HG03097 (cell line): ENCODE data around the gene RNF220.

ENCODE experiments used
- ATAC-seq: cut with Tn5 transposase; IDR thresholded peaks from one replicate; pipeline ENCODE4 v1.9.1; 2021; ENCODE audit not compliant: unreplicated experiment, low FRiP score

Gene RNF220

DNA sequence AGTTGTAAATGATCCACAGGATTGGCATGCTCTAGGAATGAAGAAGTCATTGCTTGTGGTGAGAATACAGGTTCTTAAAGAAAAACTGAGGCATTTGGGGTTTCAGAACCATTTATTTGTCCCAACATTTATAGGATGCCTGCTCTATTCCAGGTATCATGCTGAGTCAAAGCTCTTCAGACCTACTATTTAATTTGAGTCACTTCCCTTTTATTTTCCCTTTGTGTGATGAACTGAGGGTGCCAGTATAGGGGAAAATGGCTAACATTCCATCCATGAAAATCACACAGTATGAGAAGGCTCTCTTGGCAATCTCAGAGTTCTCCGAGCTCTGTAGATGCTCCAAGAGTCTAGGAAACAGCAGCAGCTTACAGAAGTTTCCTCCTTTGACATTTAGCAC is 110.4 kb downstream of the RNF220 start:
- ATAC-seq = no peak

GRCh38 chr1:44519035-44519676 is 114.1 kb downstream of the RNF220 start:
- ATAC-seq = no peak

GRCh38 chr1:44521378-44522080 is 116.5 kb downstream of the RNF220 start:
- ATAC-seq = no peak

- no peak for ATAC-seq
Observed at GRCh38 chr1:44523593-44524591, 118.8 kb downstream of the RNF220 start.

DNA sequence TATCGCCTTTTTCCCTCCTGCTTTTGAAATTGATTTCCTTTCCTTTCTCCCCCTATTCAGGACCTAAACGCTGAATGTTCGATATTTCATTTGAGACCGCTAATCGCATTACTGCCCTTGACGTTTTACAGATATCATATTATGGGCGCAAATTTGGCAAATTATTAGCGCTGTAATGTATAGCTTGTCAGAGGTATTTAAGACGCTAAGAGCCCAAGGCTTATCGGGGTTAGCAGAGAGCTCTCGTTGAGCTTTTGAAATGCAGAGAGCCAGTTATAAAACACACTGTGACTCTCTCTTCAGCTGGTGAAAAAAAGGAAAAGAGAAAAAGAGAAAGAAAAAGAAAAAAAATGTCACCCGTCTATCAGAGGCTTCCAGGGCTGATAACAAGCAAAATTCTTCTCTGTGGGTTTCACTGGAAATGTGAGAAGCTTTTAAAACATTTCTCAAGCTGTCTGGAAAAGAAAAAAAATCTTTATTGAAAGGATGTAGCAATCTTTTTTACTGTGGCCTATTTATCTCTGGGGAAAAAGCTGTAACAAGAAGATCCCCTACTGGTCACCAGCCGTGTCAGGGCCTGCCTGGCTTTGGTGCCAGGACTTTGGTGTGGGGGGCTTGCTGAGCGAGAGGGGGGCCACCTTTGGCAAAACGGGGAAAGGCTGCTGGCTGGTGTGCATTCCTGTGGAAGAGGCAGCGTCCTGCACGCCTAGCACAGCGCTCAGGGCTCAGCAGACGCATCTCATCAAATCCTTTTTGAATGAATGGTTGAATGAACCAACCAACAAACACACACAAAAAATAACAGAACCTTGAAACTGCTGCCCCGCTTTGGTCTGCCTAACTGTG is 119.8 kb downstream of the RNF220 start:
- no peak for ATAC-seq

DNA sequence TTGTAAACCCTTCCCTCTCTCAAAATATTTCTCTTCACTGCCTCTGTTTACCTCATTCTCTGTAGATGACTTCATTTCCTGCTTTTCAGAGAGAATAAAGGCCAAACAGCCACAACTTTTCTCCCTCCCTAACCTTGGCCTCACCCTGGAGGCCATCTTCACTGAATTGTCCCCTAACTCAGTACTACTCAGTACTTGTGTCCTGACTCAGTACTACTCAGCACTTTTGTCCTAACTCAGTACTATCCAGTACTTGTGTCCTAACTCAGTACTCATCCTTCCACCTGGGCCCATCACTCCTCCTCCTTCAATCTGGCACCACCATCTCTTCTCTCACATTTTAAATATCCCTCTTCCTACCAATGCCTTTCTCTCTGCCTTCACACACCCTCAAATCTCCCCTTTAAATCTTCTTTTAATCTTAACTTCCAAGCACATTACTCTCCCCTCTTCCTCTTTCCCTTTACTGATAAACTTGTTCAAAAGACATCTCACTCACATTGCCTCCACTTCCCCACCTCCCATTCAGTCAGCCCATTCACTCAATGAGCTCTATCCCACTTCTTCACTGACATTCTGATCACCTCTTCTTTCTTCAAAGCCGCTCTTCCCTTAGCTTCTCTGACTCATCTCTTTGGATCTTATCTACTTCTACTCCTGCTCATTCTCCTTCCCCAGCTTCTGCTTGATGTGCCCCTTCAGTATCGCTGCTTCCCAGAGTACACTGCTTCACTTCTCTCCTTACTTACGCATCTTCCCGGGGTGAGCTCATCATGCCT is 121.4 kb downstream of the RNF220 start:
- no peak for ATAC-seq

GRCh38 chr1:44531785-44532566 is 126.9 kb downstream of the RNF220 start:
- no peak for ATAC-seq

- no peak for ATAC-seq
Observed at GRCh38 chr1:44532567-44532944, 127.5 kb downstream of the RNF220 start.

DNA sequence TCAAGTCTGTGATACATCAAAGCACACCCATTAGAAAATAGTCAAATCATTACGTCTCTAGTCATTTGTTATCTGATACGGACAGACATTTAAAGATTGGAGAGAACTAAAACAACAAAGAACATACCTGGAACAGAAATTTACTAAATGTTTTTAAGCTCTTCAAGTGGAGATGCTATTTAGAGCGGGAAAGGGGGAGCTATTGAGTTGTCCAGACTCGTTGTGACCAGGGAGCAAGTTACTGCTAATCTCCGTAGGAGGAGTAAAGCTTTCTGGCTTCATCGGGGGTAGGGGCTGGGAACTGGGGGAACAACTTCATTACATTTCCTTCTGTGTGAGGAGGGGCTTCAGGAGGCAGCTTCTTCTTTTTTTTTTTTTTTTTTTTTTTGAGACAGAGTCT is 129.7 kb downstream of the RNF220 start:
- ATAC-seq = no peak

DNA sequence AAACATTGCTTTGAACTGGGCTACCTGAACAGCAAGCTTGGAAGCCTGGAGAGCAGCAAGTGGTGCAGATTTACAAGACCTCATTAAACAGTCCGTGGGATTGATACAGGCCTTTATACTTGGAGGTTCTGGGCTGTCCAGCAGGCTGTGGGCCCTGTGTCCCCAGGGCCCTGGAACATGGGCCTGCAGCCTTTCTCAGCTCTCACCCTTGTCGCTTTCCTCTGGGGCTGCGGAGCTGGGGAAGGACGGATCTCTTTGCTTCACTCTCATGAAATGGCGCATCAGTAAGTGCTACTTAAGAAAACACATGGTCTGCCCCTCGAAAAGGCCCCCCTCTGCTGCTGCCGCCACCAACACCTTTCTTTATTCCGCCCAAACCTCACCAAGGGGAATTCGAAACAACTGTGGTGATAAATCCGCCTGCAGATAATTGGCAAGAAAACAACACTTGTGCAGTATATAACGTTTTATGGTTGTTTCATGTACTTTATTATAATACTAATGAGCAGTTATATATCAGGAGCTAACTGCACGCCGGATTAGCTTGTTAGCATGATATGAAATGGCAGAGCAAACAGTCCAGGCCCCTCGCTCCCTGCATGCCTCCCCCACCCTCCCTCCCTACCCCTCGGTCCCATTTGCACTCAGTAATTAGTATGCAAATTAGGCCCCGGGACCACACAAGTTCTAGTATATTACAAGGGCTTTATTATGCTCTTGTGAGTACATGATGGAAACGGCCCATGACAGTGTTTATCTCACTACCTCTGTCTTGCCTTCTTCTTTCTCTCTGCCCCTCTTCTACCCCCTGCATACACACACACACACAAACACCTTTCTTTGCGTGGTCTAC is 131.5 kb downstream of the RNF220 start:
- no peak for ATAC-seq

DNA sequence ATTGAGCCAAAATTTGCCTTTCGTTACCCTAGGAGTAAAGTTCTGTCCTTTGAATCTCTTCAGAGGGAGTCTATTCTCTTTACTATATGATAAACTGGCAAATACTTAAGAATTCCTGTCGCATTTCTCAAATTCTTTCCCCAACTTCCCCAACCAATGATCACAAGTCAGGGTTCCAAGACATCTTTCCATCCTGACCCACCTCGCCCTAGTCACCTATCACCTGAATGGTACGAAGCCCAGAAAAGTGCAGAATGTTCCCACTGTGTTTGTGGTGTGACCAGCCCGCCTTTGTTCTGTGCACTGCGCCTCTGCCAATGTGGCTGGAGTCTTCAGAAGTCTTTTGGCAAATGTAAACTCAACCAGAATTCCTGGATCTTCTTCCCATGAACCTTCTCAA is 132.5 kb downstream of the RNF220 start:
- no peak for ATAC-seq

- ATAC-seq = no peak
Observed at GRCh38 chr1:44537956-44538355, 132.9 kb downstream of the RNF220 start.

DNA sequence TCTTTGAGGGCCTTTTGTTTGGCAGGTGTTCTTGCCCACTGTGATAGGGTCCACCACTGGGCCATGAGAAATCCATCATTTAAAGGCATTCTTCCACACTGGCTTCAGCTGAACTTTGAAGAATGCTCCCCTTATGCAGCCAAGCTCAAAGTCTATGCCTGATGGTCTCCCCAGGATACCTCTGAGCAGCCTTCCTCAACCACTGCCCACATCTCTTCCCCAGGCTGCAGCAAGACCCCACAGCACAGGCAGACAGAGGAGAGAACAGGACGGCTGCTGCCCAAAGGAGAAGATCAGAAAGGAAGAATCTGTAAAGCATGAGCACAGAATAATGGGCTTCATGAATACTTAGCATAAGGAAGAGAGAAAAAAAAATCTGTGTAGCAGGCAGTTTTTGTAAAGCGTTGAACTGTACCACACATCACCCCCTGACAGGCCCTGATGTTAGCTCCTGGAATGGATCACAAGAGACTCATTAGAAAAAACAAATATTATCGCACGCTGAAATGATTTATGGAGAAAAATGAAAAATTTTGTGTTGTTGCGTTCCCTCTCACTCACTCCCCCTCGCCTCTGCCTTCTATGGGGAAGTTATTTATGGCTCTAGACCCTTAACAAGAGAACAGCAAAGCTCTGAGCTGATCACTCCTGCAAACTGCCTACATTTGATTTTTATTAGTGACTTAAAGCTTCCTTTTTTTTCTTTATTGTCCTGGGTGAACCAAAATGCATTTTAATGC is 135.1 kb downstream of the RNF220 start:
- no peak for ATAC-seq

DNA sequence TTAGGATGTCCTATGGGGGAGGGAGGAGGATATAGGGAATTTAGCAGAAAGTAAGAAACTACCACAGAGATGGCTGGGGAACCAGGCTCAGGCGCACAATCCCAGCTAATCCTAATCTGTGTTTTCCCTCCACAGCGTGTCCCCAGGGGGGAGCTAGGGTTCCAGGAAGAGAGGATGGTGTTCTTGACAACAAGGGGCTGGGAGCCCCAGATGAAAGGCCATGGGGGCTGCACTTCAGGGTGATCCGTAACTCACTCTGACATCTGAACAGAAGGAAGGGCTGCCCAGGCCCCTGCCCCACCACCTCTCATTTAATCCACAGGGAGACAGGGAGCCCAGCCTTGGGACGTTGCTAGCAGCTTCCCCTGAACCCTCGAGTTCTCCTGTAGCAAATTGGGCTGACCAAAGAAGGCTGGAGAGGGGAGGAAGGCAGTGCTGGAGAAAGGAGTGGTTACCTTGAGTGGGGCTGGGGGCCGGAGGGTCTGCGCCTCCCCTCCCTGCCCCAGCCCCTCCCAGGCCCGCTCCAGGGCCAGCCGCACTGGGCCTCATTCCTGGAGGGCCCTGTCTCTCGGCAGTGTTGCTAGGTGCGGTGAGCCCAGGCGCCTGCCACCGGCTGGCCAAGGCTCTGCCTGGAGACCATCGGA is 137.5 kb downstream of the RNF220 start:
- no peak for ATAC-seq

DNA sequence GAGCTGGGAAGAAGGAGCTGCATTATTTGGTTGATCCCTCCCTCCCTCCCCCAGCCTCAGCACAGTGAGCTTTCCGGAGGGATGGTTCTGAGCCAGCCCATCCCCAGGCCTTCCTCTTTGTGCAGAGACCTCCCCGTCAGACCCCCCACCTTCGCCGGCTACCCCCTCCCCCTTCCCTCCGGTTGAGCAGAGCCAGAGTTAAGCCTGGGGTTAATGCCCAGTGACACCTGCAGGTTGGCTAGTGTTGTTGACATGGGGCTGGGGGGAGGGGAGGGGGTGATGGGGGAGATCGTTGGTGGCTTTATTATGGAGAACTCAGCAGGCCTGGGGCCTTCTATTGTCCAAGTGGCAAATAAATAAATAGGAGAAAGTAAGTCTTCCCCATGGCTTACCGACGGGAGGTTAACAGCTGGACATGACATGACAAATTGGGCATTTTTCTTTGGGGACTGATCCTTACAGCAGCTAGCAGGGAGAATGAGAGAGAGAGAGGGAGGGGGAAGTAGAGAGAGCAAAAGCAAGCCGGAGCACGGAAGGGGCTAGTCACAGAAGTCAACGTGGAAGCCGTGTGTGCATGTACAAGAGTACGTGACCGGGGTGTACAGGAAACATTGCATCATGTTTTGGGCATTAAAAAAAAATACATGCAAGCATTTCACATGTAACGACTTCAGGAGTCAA is 138.1 kb downstream of the RNF220 start:
- ATAC-seq = no peak

GRCh38 chr1:44543786-44544185 is 138.7 kb downstream of the RNF220 start:
- ATAC-seq = no peak
